Lung microvascular endothelial cell (primary cell): Measurements from ENCODE around the gene SCD. TPM values are rescaled to one million over a fixed set of nuclear protein-coding genes. Genes with fewer than 3 reads are reported as not detected.
A peak's percentile ranks its signal among the peaks of the same experiment; 100 is the strongest.
"Not testable (repeated sequence)": the region's sequence is repeated elsewhere in the genome, so short reads cannot be mapped to it uniquely, and the experiment has no call there.

ENCODE experiments used
- DNase-seq, 2 donors: peaks; one replicate each; pipeline versions ENCODE4 v3.0.0 to v3.0.0-alpha.2; 2010; ENCODE audit warnings: low read depth in 2 of 2
- total RNA-seq: library from RNA; depleted of rRNA; stranded (reverse); fragments of >200 nt; gene quantifications from 2 replicates; pipeline ENCODE4 v1.2.1, GENCODE V29; 2014

SCD gene
- 29.8 and 60.1 TPM in 2 replicates for total RNA-seq

DNA sequence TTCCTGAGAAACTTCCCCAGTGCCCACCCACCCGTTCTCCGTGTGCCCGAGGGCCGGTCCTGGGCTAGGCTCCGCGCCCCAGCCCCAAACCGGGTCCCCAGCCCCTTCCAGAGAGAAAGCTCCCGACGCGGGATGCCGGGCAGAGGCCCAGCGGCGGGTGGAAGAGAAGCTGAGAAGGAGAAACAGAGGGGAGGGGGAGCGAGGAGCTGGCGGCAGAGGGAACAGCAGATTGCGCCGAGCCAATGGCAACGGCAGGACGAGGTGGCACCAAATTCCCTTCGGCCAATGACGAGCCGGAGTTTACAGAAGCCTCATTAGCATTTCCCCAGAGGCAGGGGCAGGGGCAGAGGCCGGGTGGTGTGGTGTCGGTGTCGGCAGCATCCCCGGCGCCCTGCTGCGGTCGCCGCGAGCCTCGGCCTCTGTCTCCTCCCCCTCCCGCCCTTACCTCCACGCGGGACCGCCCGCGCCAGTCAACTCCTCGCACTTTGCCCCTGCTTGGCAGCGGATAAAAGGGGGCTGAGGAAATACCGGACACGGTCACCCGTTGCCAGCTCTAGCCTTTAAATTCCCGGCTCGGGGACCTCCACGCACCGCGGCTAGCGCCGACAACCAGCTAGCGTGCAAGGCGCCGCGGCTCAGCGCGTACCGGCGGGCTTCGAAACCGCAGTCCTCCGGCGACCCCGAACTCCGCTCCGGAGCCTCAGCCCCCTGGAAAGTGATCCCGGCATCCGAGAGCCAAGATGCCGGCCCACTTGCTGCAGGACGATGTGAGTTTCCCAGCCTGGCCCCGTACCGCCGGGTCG lies at the start of gene SCD:
TSS of gene SCD (plus strand) at position 469 of the 803 bp plus-strand sequence. CDS start at position 741, 272 bp downstream.
- DNase-seq: peak; percentile 85 to 92

- DNase-seq: no peak
Observed at GRCh38 chr10:100297242-100297641, 49.8 kb upstream of the SCD start.

GRCh38 chr10:100301123-100301522 lies 45.9 kb upstream of the SCD start:
- not testable (repeated sequence) for DNase-seq

GRCh38 chr10:100303724-100304319 lies 43.2 kb upstream of the SCD start:
- peak; percentile 39 to 50 for DNase-seq

DNA sequence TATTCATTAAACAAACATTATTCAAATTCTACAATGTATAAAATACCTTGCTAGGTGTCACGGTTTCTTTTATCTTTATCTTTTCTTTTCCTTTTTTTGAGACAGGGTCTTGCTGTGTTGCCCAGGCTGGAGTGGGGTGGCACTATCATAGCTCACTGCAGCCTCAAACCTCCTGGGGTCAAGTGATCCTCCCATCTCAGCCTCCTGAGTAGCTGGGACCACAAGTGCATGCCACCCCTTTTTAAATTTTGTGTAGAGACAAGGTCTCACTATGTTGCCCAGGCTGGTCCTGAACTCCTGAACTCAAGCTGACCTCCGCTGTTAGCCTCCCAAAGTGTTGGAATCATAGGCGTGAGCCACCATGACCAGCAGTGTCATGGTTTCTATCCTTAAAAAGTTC lies 42.6 kb upstream of the SCD start:
- DNase-seq: no peak

DNA sequence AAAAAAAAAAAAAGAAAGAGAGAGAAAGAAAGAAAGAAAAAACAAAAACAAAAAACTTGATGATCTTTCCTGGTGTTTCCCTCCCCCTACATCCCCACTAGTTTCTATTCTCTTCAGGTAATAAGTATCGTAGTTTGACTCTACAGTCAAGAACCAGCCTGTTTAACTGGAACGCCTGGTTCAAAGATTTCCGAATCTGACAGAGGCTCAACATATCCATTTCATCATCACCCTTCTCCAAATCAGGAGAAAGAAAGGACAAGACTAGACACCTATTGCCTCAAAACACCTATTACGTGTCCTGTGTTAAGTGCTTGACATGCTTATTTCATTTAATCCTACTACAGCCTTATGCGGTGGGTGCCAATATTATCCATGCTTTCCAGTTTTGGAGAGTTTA lies 40.2 kb upstream of the SCD start:
- no peak for DNase-seq

DNA sequence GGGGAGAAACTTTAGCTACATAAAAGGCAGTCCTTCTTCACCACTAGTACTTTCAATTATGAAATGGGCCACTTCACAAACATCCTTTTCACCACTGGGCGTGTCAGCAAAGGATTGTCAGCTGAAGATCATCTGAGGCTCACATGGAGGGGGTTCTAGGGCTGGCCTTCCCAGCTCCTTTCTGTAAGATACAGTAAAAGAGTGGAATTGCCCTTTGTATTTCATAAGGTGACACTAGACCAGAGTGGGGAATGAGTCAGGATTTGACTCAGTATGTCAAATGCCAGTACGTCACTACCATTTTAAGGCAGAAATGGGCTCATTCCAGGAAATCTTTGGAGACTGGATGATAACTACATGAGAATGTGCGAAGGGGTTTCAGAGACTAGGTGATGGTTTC lies 39.3 kb upstream of the SCD start:
- peak in 1 of 2 donors; percentile 16 for DNase-seq

- no peak for DNase-seq
Observed at GRCh38 chr10:100311298-100311697, 35.7 kb upstream of the SCD start.

GRCh38 chr10:100315615-100316014 lies 31.4 kb upstream of the SCD start:
- DNase-seq: no peak

- no peak for DNase-seq
Observed at GRCh38 chr10:100318207-100318606, 28.8 kb upstream of the SCD start.

DNA sequence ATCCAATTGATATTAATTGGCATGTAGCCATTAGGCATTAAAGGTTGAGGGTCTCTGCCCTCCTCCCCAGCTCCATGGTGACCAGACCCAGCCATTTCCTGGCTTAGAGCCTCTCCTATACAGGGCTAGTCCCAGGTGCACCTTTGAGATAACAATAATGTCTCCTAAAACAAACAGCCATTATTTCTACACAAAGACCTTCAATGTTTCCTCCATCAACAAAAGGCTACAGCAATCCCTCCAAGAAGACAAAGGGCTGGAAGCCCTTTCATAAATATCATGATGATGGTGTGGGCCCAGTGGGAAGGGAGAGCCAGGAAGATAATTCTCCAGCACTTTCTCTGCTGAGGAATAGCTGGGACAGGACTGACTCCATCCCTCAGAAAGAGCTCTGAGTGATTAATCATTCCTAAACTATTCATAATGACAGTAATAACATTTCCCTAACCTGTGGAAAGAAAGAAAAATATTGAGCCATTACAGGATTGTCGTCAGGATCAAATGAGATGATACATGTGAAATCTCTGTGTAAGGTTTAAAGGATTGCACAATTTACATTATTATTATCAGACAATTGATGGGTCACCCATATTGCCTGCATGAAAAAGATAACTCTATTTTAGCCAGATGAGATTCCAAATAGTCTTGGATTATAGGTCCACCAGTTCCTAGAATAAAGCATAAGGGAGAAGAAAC lies 27.2 kb upstream of the SCD start:
- no peak for DNase-seq

DNA sequence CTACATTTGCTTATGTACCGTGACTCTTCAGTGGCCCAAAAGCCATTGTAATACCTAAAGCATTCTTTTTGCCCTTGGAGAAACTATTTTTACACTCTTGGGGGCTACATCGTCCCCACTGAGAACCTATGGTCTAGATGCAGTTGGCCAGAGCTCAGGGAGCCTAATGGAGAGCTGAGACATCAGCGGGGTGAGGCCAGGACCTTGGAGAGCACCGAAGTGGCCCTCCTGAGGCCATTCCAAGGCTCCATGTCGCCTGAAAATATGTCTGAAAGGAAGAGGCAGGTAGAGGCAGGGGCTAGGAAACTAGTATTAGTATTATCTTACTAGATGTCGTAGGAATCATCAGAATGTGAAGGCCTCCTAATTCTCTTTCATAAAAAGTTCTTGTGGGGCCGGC lies 21.9 kb upstream of the SCD start:
- DNase-seq: no peak

DNA sequence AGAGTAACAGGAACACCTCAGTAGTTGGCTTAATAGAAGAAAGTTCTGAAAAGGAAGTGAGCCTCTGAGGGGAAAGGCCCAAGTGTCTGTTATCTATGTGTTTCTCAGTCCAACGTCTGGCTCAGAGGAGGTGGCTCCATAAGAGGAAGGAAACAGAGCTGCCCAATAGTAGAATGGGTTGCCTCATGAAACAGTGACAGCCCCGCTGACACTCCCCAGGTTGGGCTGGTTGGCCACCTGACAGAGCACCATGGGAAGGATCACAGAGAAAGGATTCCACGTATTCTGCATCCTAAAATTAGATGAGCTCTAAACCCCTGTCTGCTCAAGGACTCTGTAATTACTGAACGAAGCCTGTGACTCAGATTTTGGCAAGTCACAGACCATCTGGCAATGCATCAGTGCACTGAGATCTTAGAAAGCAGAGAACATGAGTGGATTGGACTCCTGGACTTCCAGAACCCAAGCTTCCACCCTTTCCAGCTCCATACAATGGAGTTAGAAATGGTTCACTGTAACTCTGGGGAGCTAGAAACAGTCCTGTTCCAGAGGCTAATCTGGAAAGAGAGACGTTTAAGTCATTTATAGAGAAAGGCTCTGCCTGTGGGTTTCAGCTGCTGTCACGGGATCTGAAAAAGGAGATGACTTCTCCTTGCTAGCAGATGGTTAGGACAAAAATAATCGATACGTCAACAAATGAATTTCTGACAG lies 19.9 kb upstream of the SCD start:
- no peak for DNase-seq

GRCh38 chr10:100327718-100328009 lies 19.4 kb upstream of the SCD start:
- DNase-seq: no peak

GRCh38 chr10:100328198-100328597 lies 18.8 kb upstream of the SCD start:
- DNase-seq: no peak

GRCh38 chr10:100330079-100330478 lies 17.0 kb upstream of the SCD start, which contains the start of gene PKD2L1:
Gene PKD2L1 (minus strand): TSS chr10:100330228. CDS start chr10:100330103, 125 bp downstream.
- no peak for DNase-seq

DNA sequence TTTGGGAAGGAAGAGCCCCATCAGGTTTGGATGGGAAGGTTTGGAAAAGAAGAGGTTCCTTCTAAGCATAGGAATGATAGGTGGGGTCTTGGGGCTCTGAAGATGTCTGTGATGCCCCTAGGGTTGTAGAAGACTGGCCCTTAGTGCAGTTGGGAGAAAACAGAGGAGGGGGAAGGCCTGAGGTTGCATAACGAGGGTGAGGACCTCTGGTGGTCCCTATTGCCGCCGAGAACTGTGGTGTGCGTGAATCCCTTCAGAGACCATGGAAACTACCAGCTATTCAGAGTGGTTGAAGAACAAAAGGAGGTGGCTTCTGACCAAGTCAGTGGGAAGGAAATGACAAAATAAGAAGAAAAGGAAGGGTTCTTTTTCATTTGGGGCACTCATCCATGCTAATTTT lies 13.9 kb upstream of the SCD start:
- no peak for DNase-seq

DNA sequence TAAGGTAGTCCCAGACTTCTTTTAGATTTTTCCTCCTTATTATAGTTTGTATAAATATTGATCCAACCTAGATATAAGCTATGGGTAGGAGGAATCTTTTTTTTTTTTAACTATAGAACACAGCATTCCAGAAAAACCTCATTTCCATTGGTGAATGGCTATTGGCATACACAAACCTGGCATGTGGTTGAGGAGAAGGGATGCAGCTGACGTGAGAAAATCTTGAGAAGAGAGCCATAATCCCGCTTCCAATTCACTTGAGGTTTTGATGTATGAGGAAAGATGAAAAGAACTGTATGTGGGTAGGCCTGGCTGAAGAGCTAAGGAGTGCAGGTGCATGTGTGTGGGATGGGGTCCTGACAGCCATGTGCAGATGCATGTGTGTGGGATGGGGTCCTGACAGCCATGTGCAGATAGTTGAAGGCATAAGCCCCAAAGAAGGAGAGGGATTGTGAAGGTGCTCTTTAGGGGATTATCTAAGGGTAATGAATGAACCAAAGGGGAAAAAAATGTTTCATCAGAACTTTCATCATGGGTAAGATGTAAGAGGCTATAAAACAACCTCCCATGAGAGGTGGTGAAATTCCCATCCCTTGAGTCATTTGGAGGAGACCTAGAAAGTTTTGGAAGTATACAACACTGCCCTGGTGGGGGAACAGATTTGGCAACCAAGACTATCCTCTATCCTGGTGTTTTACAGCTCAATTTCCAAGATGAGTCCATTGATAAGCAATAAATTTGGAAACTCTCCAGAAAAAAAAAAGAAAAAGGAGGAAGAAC lies 13.2 kb upstream of the SCD start:
- no peak for DNase-seq

- no peak for DNase-seq
Observed at GRCh38 chr10:100334762-100335161, 12.3 kb upstream of the SCD start.

DNA sequence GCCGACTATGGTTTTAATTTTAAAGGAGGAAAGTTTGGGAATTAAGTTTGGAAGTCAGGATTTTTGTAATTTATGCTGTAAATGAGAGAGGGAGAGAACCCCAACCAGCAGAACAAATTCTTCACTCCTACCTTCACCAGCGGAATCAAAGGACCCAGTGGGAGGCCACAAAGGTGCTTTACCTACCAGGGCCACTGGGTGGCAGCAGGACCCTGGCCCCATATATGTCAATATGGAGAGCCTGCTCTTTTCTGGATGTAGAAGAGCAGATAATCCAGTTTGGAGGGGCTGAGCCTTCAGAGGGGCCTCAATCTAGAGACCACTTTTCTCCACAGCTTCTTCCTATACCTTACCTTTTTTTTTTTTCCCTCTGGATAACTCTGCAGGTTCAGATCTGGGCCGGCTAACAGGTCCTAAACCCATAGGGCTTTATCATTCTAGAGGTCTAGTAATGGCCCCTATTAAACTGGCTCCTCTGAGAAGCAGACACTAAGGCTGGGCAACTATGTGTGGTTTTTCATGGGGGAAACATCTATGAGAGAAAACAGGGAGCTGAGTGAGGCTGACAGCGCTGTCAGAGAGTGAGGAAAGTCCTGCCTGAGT lies 8.5 kb upstream of the SCD start:
- peak; percentile 56 to 74 for DNase-seq

GRCh38 chr10:100339236-100339635 lies 7.8 kb upstream of the SCD start:
- DNase-seq: no peak
